Esophagus muscularis mucosa (tissue), 4 donors: Measurements from ENCODE around the gene CACHD1. TPM values are rescaled to one million over a fixed set of nuclear protein-coding genes. Genes with fewer than 3 reads are reported as not detected.

ENCODE experiments used
- DNase-seq: peaks from one replicate; pipeline ENCODE4 v3.0.0-alpha.2; 2017; ENCODE audit errors: extremely low spot score
- H3K27ac ChIP-seq, 4 donors: fragments of 200-600 bp; sonication (generic); replicated peaks in 1 of 4; 1 replicate in 3 of 4; 2 replicates in 1 of 4; pipeline ENCODE4 v1.5.1; 2016 to 2019; ENCODE audit warnings: mild to moderate bottlenecking in 1 of 4
- H3K27me3 ChIP-seq, 4 donors: fragments of 200-600 bp; sonication (generic); one replicate each; pipeline versions ENCODE4 v1.5.1 to v1.6.0; 2016 to 2019
- H3K36me3 ChIP-seq, 4 donors: fragments of 200-600 bp; sonication (generic); one replicate each; pipeline ENCODE4 v1.5.1; 2016 to 2019
- H3K4me1 ChIP-seq, 4 donors: fragments of 200-600 bp; sonication (generic); one replicate each; pipeline ENCODE4 v1.5.1; 2016 to 2019
- H3K4me3 ChIP-seq, 4 donors: fragments of 200-600 bp; sonication (generic); 1 replicate in 2 of 4; 2 replicates in 2 of 4; pipeline ENCODE4 v1.5.1; 2016 to 2019; ENCODE audit warnings: mild to moderate bottlenecking in 4 of 4, moderate library complexity in 1 of 4
- H3K9me3 ChIP-seq, 4 donors: fragments of 200-600 bp; sonication (generic); 1 replicate in 3 of 4; 2 replicates in 1 of 4; pipeline ENCODE4 v1.5.1; 2016 to 2019
- EP300 ChIP-seq: sonication (generic); formaldehyde crosslinking; IDR thresholded peaks from one replicate; pipeline ENCODE4 v1.6.1; 2017; ENCODE audit warnings: antibody characterized with exemption
- POLR2A ChIP-seq: fragments of 450-650 bp; IDR thresholded peaks from one replicate; pipeline ENCODE4 v1.6.1; 2017; ENCODE audit warnings: antibody characterized with exemption, moderate library complexity, mild to moderate bottlenecking, low read depth
- POLR2AphosphoS5 ChIP-seq, 2 donors: sonication (generic); formaldehyde crosslinking; IDR thresholded peaks; one replicate each; pipeline ENCODE4 v1.6.1; 2017; ENCODE audit warnings: antibody characterized with exemption in 2 of 2
- WGBS: methylation state at CpG from one replicate; pipeline ENCODE4 v1.1.5; 2018; 5-methylcytosine and 5-hydroxymethylcytosine counted together
- intact Hi-C: fragments of 100-400 bp; cut with DNase I; formaldehyde crosslinking; loops from one replicate; pipeline ENCODE4 v1.15.1; 2023
- total RNA-seq, 4 donors: library from RNA; depleted of rRNA; stranded (reverse); fragments of >200 nt; gene quantifications; one replicate each; pipeline versions ENCODE4 v1.1.0 to v1.2.1, GENCODE V29; 2016
- TF ChIP-seq, protein P1 (sequence below), 3 experiments: fragments of 200-600 bp in 2 of 3; fragments of 450-650 bp in 1 of 3; sonication (generic) in 2 of 3; IDR thresholded peaks; one replicate each; pipeline ENCODE4 v1.5.1; 2017 to 2019; ENCODE audit warnings: antibody characterized with exemption in 3 of 3, mild to moderate bottlenecking in 2 of 3, moderate library complexity in 1 of 3

CACHD1 gene
- 10 to 100 TPM in 3 of 4 donors, 1 to 10 TPM in 1; 6.6 to 10.7 (median 10.1) TPM for total RNA-seq

DNA sequence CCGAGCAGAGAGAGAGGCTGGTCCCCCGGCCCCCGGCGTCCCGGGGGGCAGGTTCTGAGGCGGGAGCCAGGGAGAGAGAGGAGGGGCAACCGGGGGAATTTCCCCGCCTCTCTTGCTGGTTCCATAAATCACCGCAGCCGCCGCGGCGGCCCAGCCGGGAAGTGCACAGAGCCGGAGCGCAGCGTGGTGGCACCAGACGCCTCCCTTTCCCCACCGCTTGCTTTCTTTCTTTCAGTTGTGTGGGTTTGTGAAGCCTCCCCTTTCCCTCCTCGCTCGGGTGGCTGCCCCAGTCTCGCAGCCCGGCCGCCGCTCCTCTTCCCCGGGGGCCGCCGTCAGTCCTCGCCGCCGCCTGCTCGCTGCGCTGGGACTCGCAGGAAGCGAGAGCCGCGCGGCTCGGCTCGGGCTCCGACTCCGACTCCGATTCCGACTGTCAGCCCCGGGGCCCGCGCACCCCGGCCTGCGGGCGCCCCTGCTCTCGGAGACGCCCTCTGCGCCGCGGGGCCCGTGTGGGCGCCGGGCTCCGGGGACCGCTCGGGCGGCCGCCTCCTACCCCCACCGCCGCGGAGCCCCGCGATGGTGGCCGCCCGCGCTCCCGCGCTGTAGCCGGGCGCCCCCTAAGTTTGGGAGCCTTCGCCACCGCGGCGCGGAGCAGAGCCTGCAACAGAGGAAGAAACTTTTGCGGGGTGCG, at the start of gene CACHD1:
Gene CACHD1 (plus strand): TSS at position 153 of the 688 bp plus-strand sequence. CDS start 616 bp downstream, outside the sequence.
- WGBS, result no CpG with 5 or more reads among the region's 82 CpGs
- peak within 1 kb of the TSS; percentile 66 to 84 (median 81) for H3K4me3 ChIP-seq
- H3K27me3 ChIP-seq, result peaks cover 0 to 22% (median 2%) of the 10 kb centered on the region in 4 donors
- peak; percentile 95 for DNase-seq
- TF ChIP-seq POLR2A (no peak), POLR2AphosphoS5 (IDR thresholded peaks at IDR 0.05) (peak; percentile 29 to 52), EP300 (no peak)
- TF ChIP-seq, protein P1, sequence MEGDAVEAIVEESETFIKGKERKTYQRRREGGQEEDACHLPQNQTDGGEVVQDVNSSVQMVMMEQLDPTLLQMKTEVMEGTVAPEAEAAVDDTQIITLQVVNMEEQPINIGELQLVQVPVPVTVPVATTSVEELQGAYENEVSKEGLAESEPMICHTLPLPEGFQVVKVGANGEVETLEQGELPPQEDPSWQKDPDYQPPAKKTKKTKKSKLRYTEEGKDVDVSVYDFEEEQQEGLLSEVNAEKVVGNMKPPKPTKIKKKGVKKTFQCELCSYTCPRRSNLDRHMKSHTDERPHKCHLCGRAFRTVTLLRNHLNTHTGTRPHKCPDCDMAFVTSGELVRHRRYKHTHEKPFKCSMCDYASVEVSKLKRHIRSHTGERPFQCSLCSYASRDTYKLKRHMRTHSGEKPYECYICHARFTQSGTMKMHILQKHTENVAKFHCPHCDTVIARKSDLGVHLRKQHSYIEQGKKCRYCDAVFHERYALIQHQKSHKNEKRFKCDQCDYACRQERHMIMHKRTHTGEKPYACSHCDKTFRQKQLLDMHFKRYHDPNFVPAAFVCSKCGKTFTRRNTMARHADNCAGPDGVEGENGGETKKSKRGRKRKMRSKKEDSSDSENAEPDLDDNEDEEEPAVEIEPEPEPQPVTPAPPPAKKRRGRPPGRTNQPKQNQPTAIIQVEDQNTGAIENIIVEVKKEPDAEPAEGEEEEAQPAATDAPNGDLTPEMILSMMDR (IDR thresholded peaks at IDR 0.05), result peak; percentile 54 to 56 (median 55)
- peak within 1 kb of the TSS; percentile 80 to 89 (median 84) for H3K27ac ChIP-seq
- no peaks in the 10 kb centered on the region for H3K9me3 ChIP-seq
- no peaks in the 10 kb centered on the region for H3K36me3 ChIP-seq
- intact Hi-C loops, result loop anchor here (5.0 to 10.0 kb wide), 2 partner anchors 75 to 207 kb away; no protein-coding TSS in a partner anchor
- H3K4me1 ChIP-seq, result peaks cover 7 to 51% (median 42%) of the 10 kb centered on the region in 4 donors

DNA sequence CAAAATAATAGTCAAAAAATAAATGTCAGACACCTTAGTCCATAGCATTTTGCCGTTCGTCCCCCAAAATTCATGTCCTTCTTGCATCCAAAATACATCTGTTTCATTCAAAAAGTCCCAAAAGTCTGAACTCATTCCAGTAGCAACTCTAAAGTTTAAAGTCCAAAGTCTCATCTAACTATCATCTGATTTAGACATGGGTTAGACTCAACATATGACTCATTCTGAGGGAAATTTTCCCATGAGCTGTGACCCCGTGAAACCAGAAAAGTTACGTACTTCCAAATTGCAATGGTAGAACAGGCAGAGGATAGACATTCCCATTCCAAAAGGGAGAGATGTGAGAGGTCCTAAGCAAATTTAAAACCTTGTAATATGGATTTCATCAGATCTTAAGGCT, 48.6 kb upstream of the CACHD1 start:
- no peak for DNase-seq
- Histone ChIP-seq H3K4me3 (no peak overlapping the region), H3K9me3 (no peaks in the 10 kb centered on the region), H3K27ac (no peak overlapping the region), H3K4me1 (no peaks in the 10 kb centered on the region), H3K27me3 (no peaks in the 10 kb centered on the region), H3K36me3 (no peaks in the 10 kb centered on the region)
- TF ChIP-seq POLR2AphosphoS5 (IDR thresholded peaks at IDR 0.05), result no peak
- TF ChIP-seq POLR2A, result no peak
- TF ChIP-seq EP300, result no peak
- TF ChIP-seq, protein P1 (IDR thresholded peaks at IDR 0.05), result no peak
- intact Hi-C loops, result no loop called here
- 85% methylated on average over 4 of the region's 4 CpGs for WGBS

DNA sequence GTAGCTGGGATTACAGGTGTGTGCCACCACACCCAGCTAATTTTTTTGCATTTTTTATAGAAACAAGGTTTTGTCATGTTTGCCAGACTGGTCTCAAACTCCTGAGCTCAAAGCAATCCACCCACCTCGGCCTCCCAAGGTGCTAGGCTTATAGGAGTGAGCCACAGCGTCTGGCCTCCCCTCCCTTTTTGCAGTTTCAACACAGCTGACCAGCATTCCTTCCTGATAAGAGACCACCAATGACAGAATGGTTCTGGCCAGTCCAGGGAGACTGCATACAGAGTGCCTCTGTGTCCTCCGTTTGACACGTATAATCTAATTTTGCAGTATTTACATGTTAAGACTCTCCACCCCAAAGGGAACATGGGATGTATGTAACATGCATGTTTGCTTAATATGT, 46.4 kb upstream of the CACHD1 start:
- no peak for DNase-seq
- intact Hi-C loops, result no loop called here
- Histone ChIP-seq H3K9me3 (no peaks in the 10 kb centered on the region), H3K4me3 (no peak overlapping the region), H3K27ac (no peak overlapping the region), H3K36me3 (no peaks in the 10 kb centered on the region), H3K27me3 (no peaks in the 10 kb centered on the region), H3K4me1 (no peaks in the 10 kb centered on the region)
- 88% methylated on average over 4 of the region's 4 CpGs for WGBS
- TF ChIP-seq POLR2A (no peak), EP300 (no peak), POLR2AphosphoS5 (IDR thresholded peaks at IDR 0.05) (no peak)
- TF ChIP-seq, protein P1 (IDR thresholded peaks at IDR 0.05), result no peak

DNA sequence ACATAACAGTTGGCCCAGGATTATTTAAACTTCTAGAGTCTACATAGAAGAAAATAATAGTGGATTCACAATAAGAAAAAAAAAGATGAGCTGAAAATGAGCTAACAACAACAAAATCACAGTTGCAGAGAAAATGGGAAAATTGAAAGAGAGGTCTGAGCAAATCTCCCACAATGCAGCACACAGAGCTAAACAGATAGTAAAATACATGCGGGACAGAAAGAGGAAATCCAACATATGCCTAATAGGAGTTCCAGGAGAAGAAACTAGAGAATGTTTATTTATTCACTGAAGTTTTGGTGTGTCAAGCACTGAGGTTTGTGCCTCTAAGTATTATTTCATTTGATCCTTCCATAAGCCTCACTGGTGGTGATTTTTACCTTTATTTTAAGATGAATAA, 45.5 kb upstream of the CACHD1 start:
- no peak for DNase-seq
- TF ChIP-seq EP300 (no peak), POLR2A (no peak), POLR2AphosphoS5 (IDR thresholded peaks at IDR 0.05) (no peak)
- TF ChIP-seq, protein P1 (IDR thresholded peaks at IDR 0.05), result no peak
- H3K27me3 ChIP-seq, result no peaks in the 10 kb centered on the region
- whole genome bisulfite sequencing, result 86% methylated on average over 1 of the region's 1 CpG
- no peaks in the 10 kb centered on the region for H3K36me3 ChIP-seq
- no peak overlapping the region for H3K4me3 ChIP-seq
- no peaks in the 10 kb centered on the region for H3K9me3 ChIP-seq
- H3K4me1 ChIP-seq, result no peaks in the 10 kb centered on the region
- intact Hi-C loops, result no loop called here
- H3K27ac ChIP-seq, result no peak overlapping the region

DNA sequence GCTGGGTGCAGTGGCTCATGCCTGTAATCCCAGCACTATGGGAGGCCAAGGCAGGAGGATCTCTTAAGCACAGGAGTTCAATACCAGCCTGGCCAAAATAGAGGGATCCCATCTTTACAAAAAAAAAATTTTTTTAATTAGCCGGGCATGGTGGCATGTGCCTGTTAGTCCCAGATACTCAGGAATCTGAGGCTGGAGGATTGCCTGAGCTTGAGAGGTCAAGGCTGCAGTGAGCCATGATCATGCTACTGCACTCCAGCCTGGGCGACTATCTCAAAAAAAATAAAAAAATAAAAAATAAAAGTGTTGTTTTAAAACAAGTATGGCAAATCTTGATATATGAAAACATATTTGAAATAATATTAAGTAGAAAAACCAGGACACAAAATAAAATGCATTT, 44.4 kb upstream of the CACHD1 start:
- intact Hi-C loops, result no loop called here
- 79% methylated on average over 2 of the region's 2 CpGs for WGBS

More for the DNA sequence above, 44.4 kb upstream of the CACHD1 start:
- TF ChIP-seq, protein P1 (IDR thresholded peaks at IDR 0.05), result no peak
- TF ChIP-seq POLR2AphosphoS5 (IDR thresholded peaks at IDR 0.05), result no peak
- no peak for TF ChIP-seq EP300
- no peak for TF ChIP-seq POLR2A
- no peaks in the 10 kb centered on the region for H3K27me3 ChIP-seq
- DNase-seq, result no peak
- no peaks in the 10 kb centered on the region for H3K36me3 ChIP-seq
- no peak overlapping the region for H3K27ac ChIP-seq
- no peak overlapping the region for H3K4me3 ChIP-seq
- no peaks in the 10 kb centered on the region for H3K4me1 ChIP-seq
- no peaks in the 10 kb centered on the region for H3K9me3 ChIP-seq
